ENCODE results near the gene OOSP3. TPM values are rescaled to one million over a fixed set of nuclear protein-coding genes. Genes with fewer than 3 reads are reported as not detected.

The OOSP3 gene, protein sequence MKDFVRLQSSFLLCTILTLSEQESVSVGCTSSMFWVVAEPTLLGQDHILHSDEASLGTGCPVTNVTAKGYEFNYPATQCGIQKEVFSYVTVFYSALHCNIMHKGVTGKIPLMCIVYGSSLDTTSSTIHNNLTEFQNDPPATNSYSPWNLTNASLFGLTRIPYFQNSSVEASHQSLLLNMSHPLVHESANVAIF
- not detected for total RNA-seq
- long read RNA-seq, result 0 reads

DNA sequence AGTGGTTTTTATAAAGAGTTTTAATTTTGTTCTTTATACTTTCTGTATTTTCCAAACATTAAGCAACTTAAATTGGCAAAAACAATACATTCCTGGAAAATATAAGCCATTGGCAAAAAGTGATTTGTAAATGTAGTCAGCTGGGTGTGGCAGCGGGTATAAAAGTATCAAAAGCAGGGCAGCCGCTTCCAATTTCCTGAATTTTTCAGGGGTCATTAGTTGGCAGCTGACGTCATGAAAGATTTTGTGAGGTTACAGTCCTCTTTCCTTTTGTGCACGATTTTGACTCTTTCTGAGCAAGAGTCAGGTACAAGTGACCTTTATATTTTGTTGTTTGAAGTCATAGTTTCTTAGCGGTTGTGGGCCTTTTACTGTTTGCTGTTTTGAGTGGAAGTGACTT is at the start of gene OOSP3:
OOSP3 (plus strand) TSS at position 208 of the 400 bp plus-strand sequence; CDS start at position 235, 27 bp downstream.
- H3K36me3 ChIP-seq, result no peaks in the 10 kb centered on the region
- H3K4me3 ChIP-seq, result no peak within 1 kb of the TSS
- H3K9me3 ChIP-seq, result no peaks in the 10 kb centered on the region
- intact Hi-C loops (cut with DNase I), result no loop called here
- no peak within 1 kb of the TSS for H3K27ac ChIP-seq
- no peak for DNase-seq
- TF ChIP-seq, protein P1, sequence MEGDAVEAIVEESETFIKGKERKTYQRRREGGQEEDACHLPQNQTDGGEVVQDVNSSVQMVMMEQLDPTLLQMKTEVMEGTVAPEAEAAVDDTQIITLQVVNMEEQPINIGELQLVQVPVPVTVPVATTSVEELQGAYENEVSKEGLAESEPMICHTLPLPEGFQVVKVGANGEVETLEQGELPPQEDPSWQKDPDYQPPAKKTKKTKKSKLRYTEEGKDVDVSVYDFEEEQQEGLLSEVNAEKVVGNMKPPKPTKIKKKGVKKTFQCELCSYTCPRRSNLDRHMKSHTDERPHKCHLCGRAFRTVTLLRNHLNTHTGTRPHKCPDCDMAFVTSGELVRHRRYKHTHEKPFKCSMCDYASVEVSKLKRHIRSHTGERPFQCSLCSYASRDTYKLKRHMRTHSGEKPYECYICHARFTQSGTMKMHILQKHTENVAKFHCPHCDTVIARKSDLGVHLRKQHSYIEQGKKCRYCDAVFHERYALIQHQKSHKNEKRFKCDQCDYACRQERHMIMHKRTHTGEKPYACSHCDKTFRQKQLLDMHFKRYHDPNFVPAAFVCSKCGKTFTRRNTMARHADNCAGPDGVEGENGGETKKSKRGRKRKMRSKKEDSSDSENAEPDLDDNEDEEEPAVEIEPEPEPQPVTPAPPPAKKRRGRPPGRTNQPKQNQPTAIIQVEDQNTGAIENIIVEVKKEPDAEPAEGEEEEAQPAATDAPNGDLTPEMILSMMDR (IDR thresholded peaks at IDR 0.05), result no peak
- no peaks in the 10 kb centered on the region for H3K4me1 ChIP-seq
- H3K27me3 ChIP-seq (ENCODE audit: low read depth), result no peaks in the 10 kb centered on the region
- no peak for ATAC-seq

DNA sequence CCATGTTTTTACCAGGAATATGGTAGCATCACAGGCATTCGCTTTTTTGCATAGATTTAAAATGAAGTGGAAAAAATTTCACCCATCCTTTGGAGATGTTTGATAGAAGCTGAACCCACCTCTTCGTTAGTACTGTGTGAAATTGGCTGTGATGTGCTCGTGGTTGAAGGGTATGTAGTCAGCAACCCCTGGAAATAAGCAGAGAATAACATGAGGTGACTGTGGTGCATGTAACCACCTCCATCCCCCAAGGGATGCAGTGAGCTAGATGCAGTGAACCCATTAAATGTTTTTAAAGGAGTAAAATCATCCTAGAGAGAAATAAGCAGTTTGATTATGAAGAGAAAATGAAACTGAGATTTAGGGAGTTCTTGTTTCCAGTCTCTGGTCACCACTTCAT is 49.2 kb upstream of the OOSP3 start:
- no peak for DNase-seq
- TF ChIP-seq, protein P1 (IDR thresholded peaks at IDR 0.05), result no peak
- ATAC-seq, result no peak
- intact Hi-C loops (cut with DNase I), result no loop called here
- Histone ChIP-seq H3K27me3 (ENCODE audit: low read depth) (no peaks in the 10 kb centered on the region), H3K9me3 (no peaks in the 10 kb centered on the region), H3K36me3 (no peaks in the 10 kb centered on the region), H3K4me1 (no peaks in the 10 kb centered on the region), H3K27ac (no peak overlapping the region), H3K4me3 (no peak overlapping the region)

DNA sequence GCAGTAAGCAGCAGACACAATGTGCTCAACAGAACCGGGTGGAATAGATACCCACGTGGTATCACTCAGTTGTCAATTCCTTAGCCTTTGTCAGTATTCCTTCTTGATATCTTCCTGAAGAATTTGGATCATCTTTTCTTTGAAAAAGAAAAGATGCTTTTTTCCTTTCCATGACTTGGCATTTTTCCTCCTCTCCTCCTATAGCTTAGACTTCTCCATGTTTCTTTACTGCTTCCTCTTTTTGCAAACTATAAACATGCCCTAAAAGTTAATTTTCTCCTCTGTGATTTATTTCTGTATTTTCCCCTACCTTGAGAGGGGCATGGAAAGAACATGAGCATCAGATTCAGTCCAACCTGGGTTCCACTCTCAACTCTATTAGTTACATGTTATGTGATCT is 45.0 kb upstream of the OOSP3 start:
- ATAC-seq, result no peak
- Histone ChIP-seq H3K9me3 (no peaks in the 10 kb centered on the region), H3K27ac (no peak overlapping the region), H3K4me3 (no peak overlapping the region), H3K36me3 (no peaks in the 10 kb centered on the region), H3K4me1 (no peaks in the 10 kb centered on the region), H3K27me3 (ENCODE audit: low read depth) (no peaks in the 10 kb centered on the region)
- TF ChIP-seq, protein P1 (IDR thresholded peaks at IDR 0.05), result no peak
- DNase-seq, result no peak
- intact Hi-C loops (cut with DNase I), result no loop called here

DNA sequence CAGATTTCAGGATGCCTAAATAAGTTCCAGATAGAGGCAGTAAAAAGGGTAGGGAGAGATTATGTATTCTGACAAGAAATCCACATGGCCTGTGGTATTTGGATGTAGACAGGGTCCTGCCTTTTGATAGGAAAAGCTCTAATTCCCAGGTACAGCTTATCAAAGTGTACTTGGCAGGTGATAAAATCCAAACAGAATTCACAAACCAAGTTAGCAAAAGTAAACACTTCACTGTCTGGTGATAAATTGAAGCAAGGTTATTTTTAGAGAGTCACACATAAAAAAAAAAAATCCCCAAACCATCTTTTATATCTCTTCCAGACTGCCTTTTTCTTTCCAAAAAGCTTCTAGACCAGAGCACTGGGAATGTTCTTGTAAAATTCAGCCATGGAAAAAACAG is 39.0 kb upstream of the OOSP3 start:
- no peaks in the 10 kb centered on the region for H3K36me3 ChIP-seq
- H3K4me1 ChIP-seq, result no peaks in the 10 kb centered on the region
- no peaks in the 10 kb centered on the region for H3K9me3 ChIP-seq
- no peaks in the 10 kb centered on the region for H3K27me3 ChIP-seq (ENCODE audit: low read depth)
- intact Hi-C loops (cut with DNase I), result no loop called here
- H3K27ac ChIP-seq, result no peak overlapping the region
- TF ChIP-seq, protein P1 (IDR thresholded peaks at IDR 0.05), result no peak
- no peak overlapping the region for H3K4me3 ChIP-seq
- DNase-seq, result no peak
- no peak for ATAC-seq

DNA sequence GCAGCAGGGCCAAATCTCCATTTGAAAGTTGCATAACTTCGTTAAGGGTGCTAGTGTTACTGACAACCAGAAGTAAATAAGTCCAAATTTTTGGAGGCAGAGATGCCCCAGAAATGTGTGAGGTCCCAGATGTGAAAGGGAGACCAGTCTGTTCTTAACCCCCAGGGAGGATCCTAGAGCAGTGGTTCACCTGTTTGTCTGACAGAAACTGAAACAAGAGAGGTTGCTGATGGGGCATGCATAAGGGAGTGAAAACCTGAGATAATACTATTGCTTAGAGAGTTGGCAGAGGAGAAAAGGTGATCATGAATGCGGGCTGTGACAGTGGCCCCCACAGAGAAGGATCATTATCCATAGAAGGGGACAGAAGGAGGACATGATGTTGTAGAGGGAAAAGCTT is 37.1 kb upstream of the OOSP3 start:
- no peaks in the 10 kb centered on the region for H3K27me3 ChIP-seq (ENCODE audit: low read depth)
- H3K36me3 ChIP-seq, result no peaks in the 10 kb centered on the region
- intact Hi-C loops (cut with DNase I), result no loop called here
- H3K4me3 ChIP-seq, result no peak overlapping the region
- H3K27ac ChIP-seq, result no peak overlapping the region
- DNase-seq (no peak), ATAC-seq (no peak)
- TF ChIP-seq, protein P1 (IDR thresholded peaks at IDR 0.05), result no peak
- H3K9me3 ChIP-seq, result no peaks in the 10 kb centered on the region
- H3K4me1 ChIP-seq, result no peaks in the 10 kb centered on the region

Data from lower lobe of right lung (tissue), 2 donors.